ENCODE measurements around the gene TLN1.

The TLN1 gene

GRCh38 chr9:35691757-35692301 lies 40.2 kb downstream of the TLN1 start:
- intact Hi-C loops (cut with DNase I): no loop called here
- no peak for DNase-seq

- intact Hi-C loops (cut with DNase I): no loop called here
- DNase-seq: no peak
Observed at GRCh38 chr9:35691334-35691650, 40.7 kb downstream of the TLN1 start.

- intact Hi-C loops (cut with DNase I): no loop called here
- peak in 40 of 42 donors; percentile 27 to 81 (median 56) for DNase-seq
Observed at GRCh38 chr9:35690614-35691333, 41.2 kb downstream of the TLN1 start.

GRCh38 chr9:35690294-35690613 lies 41.7 kb downstream of the TLN1 start:
- intact Hi-C loops (cut with DNase I): no loop called here
- no peak for DNase-seq

GRCh38 chr9:35689542-35690293 lies 42.3 kb downstream of the TLN1 start, which contains the start of gene TPM2:
TSS of gene TPM2 (minus strand) at chr9:35689925. CDS start at chr9:35689817, 108 bp downstream.
- no peak for DNase-seq
- intact Hi-C loops (cut with DNase I): no loop called here

GRCh38 chr9:35688558-35689541 lies 43.1 kb downstream of the TLN1 start:
- intact Hi-C loops (cut with DNase I): no loop called here
- peak in 1 of 42 donors; percentile 43 for DNase-seq

- intact Hi-C loops (cut with DNase I): no loop called here
- no peak for DNase-seq
Observed at GRCh38 chr9:35687972-35688557, 43.9 kb downstream of the TLN1 start.

- intact Hi-C loops (cut with DNase I): no loop called here
- DNase-seq: no peak
Observed at GRCh38 chr9:35687306-35687705, 44.7 kb downstream of the TLN1 start.

- intact Hi-C loops (cut with DNase I): no loop called here
- DNase-seq: no peak
Observed at GRCh38 chr9:35686222-35687203, 45.5 kb downstream of the TLN1 start.

- intact Hi-C loops (cut with DNase I): no loop called here
- no peak for DNase-seq
Observed at GRCh38 chr9:35685506-35685905, 46.5 kb downstream of the TLN1 start.

GRCh38 chr9:35684921-35685320 lies 47.1 kb downstream of the TLN1 start:
- intact Hi-C loops (cut with DNase I): no loop called here
- DNase-seq: no peak

GRCh38 chr9:35683323-35683722 lies 48.7 kb downstream of the TLN1 start:
- DNase-seq: no peak
- intact Hi-C loops (cut with DNase I): no loop called here

- no peak for DNase-seq
Observed at GRCh38 chr9:35682520-35683315, 49.3 kb downstream of the TLN1 start.

GRCh38 chr9:35682051-35682450 lies 49.9 kb downstream of the TLN1 start:
- intact Hi-C loops (cut with DNase I): no loop called here
- no peak for DNase-seq

More at GRCh38 chr9:35682520-35683315, 49.3 kb downstream of the TLN1 start:
- intact Hi-C loops (cut with DNase I): no loop called here

GRCh38 chr9:35681341-35682002 lies 50.5 kb downstream of the TLN1 start:
- intact Hi-C loops (cut with DNase I): no loop called here
- DNase-seq: no peak

GRCh38 chr9:35680331-35681105 lies 51.5 kb downstream of the TLN1 start:
- DNase-seq: peak in 1 of 42 donors; percentile 19

More at GRCh38 chr9:35680331-35681105, 51.5 kb downstream of the TLN1 start:
- intact Hi-C loops (cut with DNase I): no loop called here

All from head of caudate nucleus (tissue), 42 donors.